Measurements from ENCODE around the gene EGR2.

DNA sequence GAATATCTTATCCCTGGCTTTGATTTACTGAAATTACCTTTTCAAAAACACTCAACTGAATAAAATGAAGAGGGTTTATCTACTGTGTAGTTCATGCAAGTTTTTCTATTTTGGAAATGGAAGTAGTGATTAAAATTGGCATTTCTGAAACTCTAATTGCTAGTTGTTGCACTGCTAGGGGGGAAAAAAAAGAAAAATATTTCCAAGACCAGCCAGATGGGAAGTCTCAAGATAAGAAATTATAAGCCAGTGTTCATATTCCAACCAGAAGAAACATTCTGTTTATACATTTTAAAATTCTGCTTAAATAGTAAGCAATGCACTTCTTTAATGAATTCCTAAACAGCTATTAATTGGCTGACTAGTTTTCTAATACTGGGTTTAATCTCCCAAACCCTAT, 21.1 kb downstream of the EGR2 start:
- TF ChIP-seq POLR2A (IDR thresholded peaks at IDR 0.05) = no peak
- no peak for TF ChIP-seq POLR2AphosphoS5 (IDR thresholded peaks at IDR 0.05)
